ENCODE results near the gene MCEMP1.

DNA sequence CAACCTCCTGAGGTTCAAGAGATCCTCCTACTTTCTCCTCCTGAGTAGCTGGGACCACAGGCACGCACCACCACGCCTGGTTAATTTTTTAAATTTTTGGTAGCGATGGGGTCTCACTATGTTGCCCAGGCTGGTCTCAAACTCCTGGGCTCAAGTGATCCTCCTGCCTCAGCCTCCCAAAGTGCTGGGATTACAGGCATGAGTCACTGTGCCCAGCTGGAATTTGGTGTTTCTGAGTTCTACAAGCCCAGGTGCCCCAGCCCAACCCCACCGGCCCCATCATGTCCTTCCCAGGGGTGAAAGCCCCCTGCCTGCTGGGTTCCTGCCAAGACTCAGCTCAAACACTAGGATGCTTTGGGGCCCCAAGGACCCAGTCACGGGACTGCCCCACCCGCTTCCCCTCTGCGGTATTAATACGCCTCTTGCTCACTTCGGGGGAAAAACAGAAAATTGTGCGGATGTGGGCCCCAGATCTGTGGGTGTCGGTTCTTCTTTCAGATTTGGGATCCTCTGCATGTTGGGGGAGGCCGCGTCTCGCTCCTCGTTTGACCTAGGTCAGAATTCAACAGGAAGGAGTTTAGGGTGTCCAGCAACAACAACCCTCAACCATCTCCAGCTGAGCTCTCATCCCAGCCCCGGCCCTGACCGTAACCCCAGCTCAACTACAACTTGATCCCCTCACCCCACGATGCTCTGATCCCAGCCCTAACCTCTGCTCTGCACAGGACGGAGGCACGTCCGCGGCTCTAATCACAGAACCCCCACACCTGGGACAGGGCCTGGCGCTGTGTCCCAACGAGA, 28.7 kb downstream of the MCEMP1 start:
- TF ChIP-seq, protein P1, sequence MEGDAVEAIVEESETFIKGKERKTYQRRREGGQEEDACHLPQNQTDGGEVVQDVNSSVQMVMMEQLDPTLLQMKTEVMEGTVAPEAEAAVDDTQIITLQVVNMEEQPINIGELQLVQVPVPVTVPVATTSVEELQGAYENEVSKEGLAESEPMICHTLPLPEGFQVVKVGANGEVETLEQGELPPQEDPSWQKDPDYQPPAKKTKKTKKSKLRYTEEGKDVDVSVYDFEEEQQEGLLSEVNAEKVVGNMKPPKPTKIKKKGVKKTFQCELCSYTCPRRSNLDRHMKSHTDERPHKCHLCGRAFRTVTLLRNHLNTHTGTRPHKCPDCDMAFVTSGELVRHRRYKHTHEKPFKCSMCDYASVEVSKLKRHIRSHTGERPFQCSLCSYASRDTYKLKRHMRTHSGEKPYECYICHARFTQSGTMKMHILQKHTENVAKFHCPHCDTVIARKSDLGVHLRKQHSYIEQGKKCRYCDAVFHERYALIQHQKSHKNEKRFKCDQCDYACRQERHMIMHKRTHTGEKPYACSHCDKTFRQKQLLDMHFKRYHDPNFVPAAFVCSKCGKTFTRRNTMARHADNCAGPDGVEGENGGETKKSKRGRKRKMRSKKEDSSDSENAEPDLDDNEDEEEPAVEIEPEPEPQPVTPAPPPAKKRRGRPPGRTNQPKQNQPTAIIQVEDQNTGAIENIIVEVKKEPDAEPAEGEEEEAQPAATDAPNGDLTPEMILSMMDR (IDR thresholded peaks at IDR 0.05; ENCODE audit: low read depth, low read length), result no peak
- TF ChIP-seq POLR2A (IDR thresholded peaks at IDR 0.05; ENCODE audit: extremely low read depth, insufficient read length), result no peak

All from NB4 (cell line).